Large intestine (tissue), 3 donors: ENCODE data around the gene PLXNA1. TPM values are rescaled to one million over a fixed set of nuclear protein-coding genes. Genes with fewer than 3 reads are reported as not detected.

ENCODE experiments used
- DNase-seq, 2 donors: peaks; one replicate each; pipeline versions ENCODE4 v3.0.0 to v3.0.0-alpha.2; 2013
- H3K27ac ChIP-seq: one replicate; pipeline ENCODE4 v1.5.1; 2013; ENCODE audit warnings: low read length
- H3K27me3 ChIP-seq: 2 replicates; pipeline ENCODE4 v1.6.1; 2013; ENCODE audit warnings: low read length; ENCODE audit not compliant: control insufficient read depth, insufficient read depth
- H3K36me3 ChIP-seq: 2 replicates; pipeline ENCODE4 v1.6.1; 2013; ENCODE audit warnings: low read length; ENCODE audit not compliant: control insufficient read depth, insufficient read depth
- H3K4me1 ChIP-seq: one replicate; pipeline ENCODE4 v1.6.1; 2013; ENCODE audit warnings: low read length; ENCODE audit not compliant: control insufficient read depth, insufficient read depth
- H3K4me3 ChIP-seq: one replicate; pipeline ENCODE4 v1.5.1; 2013; ENCODE audit warnings: low read length
- H3K9me3 ChIP-seq: one replicate; pipeline ENCODE4 v1.6.1; 2013; ENCODE audit warnings: mild to moderate bottlenecking, low read depth, low read length, moderate library complexity; ENCODE audit not compliant: control insufficient read depth
- WGBS: methylation state at CpG from one replicate; pipeline ENCODE4 v1.1.5; 2013; ENCODE audit warnings: low lambda C conversion rate; ENCODE audit not compliant: insufficient coverage; 5-methylcytosine and 5-hydroxymethylcytosine counted together
- polyA plus RNA-seq: library from polyadenylated mRNA; unstranded; fragments of 120-200 nt; gene quantifications from one replicate; pipeline ENCODE4 v1.2.1, GENCODE V29; 2013

Gene PLXNA1
- polyA plus RNA-seq, 1 donor: 16.5 TPM

GRCh38 chr3:127003175-127003555 lies 20.2 kb downstream of the PLXNA1 start:
- Histone ChIP-seq H3K4me1 (peaks cover 8% of the 10 kb centered on the region), H3K27ac (no peak overlapping the region)

GRCh38 chr3:127003601-127004280 lies 20.8 kb downstream of the PLXNA1 start:
- no peaks in the 10 kb centered on the region for H3K27me3 ChIP-seq
- no peak for DNase-seq
- WGBS: no CpG with 5 or more reads among the region's 7 CpGs
- H3K36me3 ChIP-seq: peaks cover 19% of the 10 kb centered on the region
- H3K4me3 ChIP-seq: no peak overlapping the region
- no peak overlapping the region for H3K27ac ChIP-seq
- no peaks in the 10 kb centered on the region for H3K9me3 ChIP-seq
- peaks cover 8% of the 10 kb centered on the region for H3K4me1 ChIP-seq

More at GRCh38 chr3:127003175-127003555, 20.2 kb downstream of the PLXNA1 start:
- DNase-seq: no peak
- Histone ChIP-seq H3K4me3 (no peak overlapping the region), H3K9me3 (no peaks in the 10 kb centered on the region), H3K27me3 (no peaks in the 10 kb centered on the region), H3K36me3 (peaks cover 16% of the 10 kb centered on the region)
- no CpG with 5 or more reads among the region's 12 CpGs for WGBS

- Histone ChIP-seq H3K36me3 (peaks cover 20% of the 10 kb centered on the region), H3K4me3 (no peak overlapping the region), H3K27me3 (no peaks in the 10 kb centered on the region), H3K4me1 (peaks cover 8% of the 10 kb centered on the region), H3K9me3 (no peaks in the 10 kb centered on the region), H3K27ac (no peak overlapping the region)
- no peak for DNase-seq
- no CpG with 5 or more reads among the region's 32 CpGs for WGBS
Measured at GRCh38 chr3:127004641-127005397, 21.9 kb downstream of the PLXNA1 start.

- no peaks in the 10 kb centered on the region for H3K9me3 ChIP-seq
- H3K27ac ChIP-seq: no peak overlapping the region
- H3K4me1 ChIP-seq: peaks cover 8% of the 10 kb centered on the region
- WGBS: no CpG with 5 or more reads among the region's 17 CpGs
- H3K36me3 ChIP-seq: peaks cover 23% of the 10 kb centered on the region
- no peak overlapping the region for H3K4me3 ChIP-seq
- H3K27me3 ChIP-seq: no peaks in the 10 kb centered on the region
- no peak for DNase-seq
Measured at GRCh38 chr3:127005864-127006500, 23.1 kb downstream of the PLXNA1 start.

GRCh38 chr3:127006781-127007436 lies 24.0 kb downstream of the PLXNA1 start:
- no peak overlapping the region for H3K4me3 ChIP-seq
- no peak for DNase-seq
- no peaks in the 10 kb centered on the region for H3K27me3 ChIP-seq
- H3K9me3 ChIP-seq: no peaks in the 10 kb centered on the region
- H3K4me1 ChIP-seq: peaks cover 3% of the 10 kb centered on the region
- H3K27ac ChIP-seq: no peak overlapping the region
- no CpG with 5 or more reads among the region's 8 CpGs for WGBS
- H3K36me3 ChIP-seq: peaks cover 31% of the 10 kb centered on the region

- Histone ChIP-seq H3K4me3 (no peak overlapping the region), H3K4me1 (no peaks in the 10 kb centered on the region), H3K27me3 (no peaks in the 10 kb centered on the region), H3K9me3 (no peaks in the 10 kb centered on the region), H3K36me3 (peaks cover 41% of the 10 kb centered on the region), H3K27ac (no peak overlapping the region)
- no CpG with 5 or more reads among the region's 10 CpGs for WGBS
- no peak for DNase-seq
Measured at GRCh38 chr3:127008236-127008635, 25.3 kb downstream of the PLXNA1 start.

- no peak for DNase-seq
- peaks cover 50% of the 10 kb centered on the region for H3K36me3 ChIP-seq
- no peaks in the 10 kb centered on the region for H3K27me3 ChIP-seq
- no CpG with 5 or more reads among the region's 10 CpGs for WGBS
- H3K9me3 ChIP-seq: no peaks in the 10 kb centered on the region
- H3K27ac ChIP-seq: no peak overlapping the region
- H3K4me3 ChIP-seq: no peak overlapping the region
- H3K4me1 ChIP-seq: no peaks in the 10 kb centered on the region
Measured at GRCh38 chr3:127009531-127009930, 26.6 kb downstream of the PLXNA1 start.

GRCh38 chr3:127011270-127011992 lies 28.5 kb downstream of the PLXNA1 start:
- no peak for DNase-seq
- no peaks in the 10 kb centered on the region for H3K4me1 ChIP-seq
- no peaks in the 10 kb centered on the region for H3K9me3 ChIP-seq
- H3K27ac ChIP-seq: no peak overlapping the region
- H3K36me3 ChIP-seq: peaks cover 53% of the 10 kb centered on the region
- WGBS: no CpG with 5 or more reads among the region's 8 CpGs
- no peaks in the 10 kb centered on the region for H3K27me3 ChIP-seq
- no peak overlapping the region for H3K4me3 ChIP-seq

- Histone ChIP-seq H3K27me3 (no peaks in the 10 kb centered on the region), H3K9me3 (no peaks in the 10 kb centered on the region), H3K4me1 (no peaks in the 10 kb centered on the region), H3K27ac (no peak overlapping the region), H3K4me3 (no peak overlapping the region), H3K36me3 (peaks cover 55% of the 10 kb centered on the region)
- DNase-seq: no peak
- WGBS: no CpG with 5 or more reads among the region's 15 CpGs
Measured at GRCh38 chr3:127012091-127012490, 29.2 kb downstream of the PLXNA1 start.

- H3K36me3 ChIP-seq: peaks cover 63% of the 10 kb centered on the region
- DNase-seq: no peak
- H3K4me3 ChIP-seq: no peak overlapping the region
- no CpG with 5 or more reads among the region's 10 CpGs for WGBS
- no peaks in the 10 kb centered on the region for H3K4me1 ChIP-seq
- no peaks in the 10 kb centered on the region for H3K27me3 ChIP-seq
- H3K9me3 ChIP-seq: no peaks in the 10 kb centered on the region
- no peak overlapping the region for H3K27ac ChIP-seq
Measured at GRCh38 chr3:127013181-127013580, 30.3 kb downstream of the PLXNA1 start.
